Mucosa of gallbladder (tissue), 1 donor: Measurements from ENCODE around the gene STX10. TPM values are rescaled to one million over a fixed set of nuclear protein-coding genes. Genes with fewer than 3 reads are reported as not detected.
A peak's percentile ranks its signal among the peaks of the same experiment; 100 is the strongest.

Experiments
- DNase-seq: peaks from one replicate; pipeline ENCODE4 v3.0.0-alpha.2; 2020; ENCODE audit warnings: low spot score
- total RNA-seq: library from RNA; stranded (reverse); gene quantifications from one replicate; pipeline ENCODE4 v1.2.1, GENCODE V29; 2021
- donor health status: DM: no; HTN: no; CAD: no.

Gene STX10
- total RNA-seq, 1 donor from 2014 or later: 57.7 TPM

GRCh38 chr19:13100031-13100588 lies 50.1 kb downstream of the STX10 start:
- DNase-seq: no peak

- DNase-seq: peak; percentile 65
Measured at GRCh38 chr19:13099073-13099999, 50.8 kb downstream of the STX10 start.

- DNase-seq: no peak
Measured at GRCh38 chr19:13098277-13099072, 51.7 kb downstream of the STX10 start.

- no peak for DNase-seq
Measured at GRCh38 chr19:13097463-13098258, 52.5 kb downstream of the STX10 start.

GRCh38 chr19:13097033-13097462 lies 53.1 kb downstream of the STX10 start:
- no peak for DNase-seq

GRCh38 chr19:13095934-13096927 lies 53.9 kb downstream of the STX10 start:
- DNase-seq: no peak

GRCh38 chr19:13095393-13095784 lies 54.8 kb downstream of the STX10 start:
- no peak for DNase-seq

- no peak for DNase-seq
Measured at GRCh38 chr19:13094771-13095392, 55.3 kb downstream of the STX10 start.

- DNase-seq: no peak
Measured at GRCh38 chr19:13094106-13094504, 56.1 kb downstream of the STX10 start.

Other genes with a start within 250 kb of the STX10 start
- not detected for gene SYCE2, start 231.1 kb downstream of the STX10 start, total RNA-seq
- gene FARSA, start 216.7 kb downstream of the STX10 start, total RNA-seq: 54.0 TPM
- gene CALR, start 211.8 kb downstream of the STX10 start, total RNA-seq: 1,099 TPM
- gene RAD23A, start 204.5 kb downstream of the STX10 start, total RNA-seq: 83.0 TPM
- gene GADD45GIP1, start 193.2 kb downstream of the STX10 start, total RNA-seq: 17.6 TPM
- gene DAND5, start 180.8 kb downstream of the STX10 start, total RNA-seq: 0.26 TPM
- 135 TPM for gene NFIX, start 154.9 kb downstream of the STX10 start, total RNA-seq
- 11.7 TPM for gene LYL1, start 47.5 kb downstream of the STX10 start, total RNA-seq
- 35.0 TPM for gene TRMT1, start 33.6 kb downstream of the STX10 start, total RNA-seq
- 72.0 TPM for gene NACC1, start 32.1 kb downstream of the STX10 start, total RNA-seq
- 103 TPM for gene IER2, start within 50 bp of the STX10 start, total RNA-seq